ENCODE measurements around the gene IGSF21.
"Not testable (repeated sequence)": the region's sequence is repeated elsewhere in the genome, so short reads cannot be mapped to it uniquely, and the experiment has no call there.

The IGSF21 gene

GRCh38 chr1:18358600-18358999, 251.0 kb downstream of the IGSF21 start:
- no peak overlapping the region for H3K27ac ChIP-seq
- no peak for TF ChIP-seq CTCF (conservative IDR thresholded peaks at IDR 0.05)

GRCh38 chr1:18360251-18360650, 252.7 kb downstream of the IGSF21 start:
- TF ChIP-seq CTCF (conservative IDR thresholded peaks at IDR 0.05) = no peak
- H3K27ac ChIP-seq = no peak overlapping the region

DNA sequence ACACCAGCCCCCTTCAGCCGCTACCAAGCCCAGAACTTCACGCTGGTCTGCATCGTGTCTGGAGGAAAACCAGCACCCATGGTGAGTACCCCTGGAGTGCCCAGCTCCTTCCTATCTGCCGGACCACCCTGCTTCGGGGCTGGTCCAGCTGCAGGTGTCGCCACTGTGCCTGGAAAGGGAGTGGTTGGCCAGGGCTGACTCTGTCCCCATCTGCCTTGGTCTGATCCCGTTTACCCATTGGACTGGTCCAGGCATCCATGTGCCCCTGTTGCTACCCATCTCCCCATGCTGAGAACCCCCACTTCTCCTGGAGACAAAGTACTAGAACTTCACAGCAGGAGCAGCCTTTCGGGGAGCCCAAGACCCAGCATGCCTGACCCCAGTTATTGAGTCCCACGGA, 254.6 kb downstream of the IGSF21 start:
- H3K27ac ChIP-seq = no peak overlapping the region
- TF ChIP-seq CTCF (conservative IDR thresholded peaks at IDR 0.05) = no peak

DNA sequence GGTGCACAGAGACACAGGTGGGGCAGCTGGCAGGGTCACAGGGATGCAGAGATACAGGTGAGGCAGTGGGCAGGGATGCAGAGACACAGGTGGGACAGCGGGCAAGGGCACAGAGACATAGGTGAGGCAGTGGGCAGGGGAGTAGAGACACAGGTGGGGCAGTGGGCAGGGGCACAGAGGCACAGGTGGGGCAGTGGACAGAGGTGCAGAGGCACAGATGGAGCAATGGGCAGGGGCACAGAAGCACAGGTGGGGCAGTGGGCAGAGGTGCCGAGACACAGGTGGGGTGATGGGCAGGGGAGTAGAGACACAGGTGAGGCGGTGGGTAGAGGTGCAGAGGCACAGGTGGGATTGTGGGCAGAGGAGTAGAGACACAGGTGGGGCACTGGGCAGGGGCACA, 255.8 kb downstream of the IGSF21 start:
- no peak for TF ChIP-seq CTCF (conservative IDR thresholded peaks at IDR 0.05)
- H3K27ac ChIP-seq = no peak overlapping the region

GRCh38 chr1:18365099-18365705, 257.6 kb downstream of the IGSF21 start:
- H3K27ac ChIP-seq = no peak overlapping the region
- no peak for TF ChIP-seq CTCF (conservative IDR thresholded peaks at IDR 0.05)

DNA sequence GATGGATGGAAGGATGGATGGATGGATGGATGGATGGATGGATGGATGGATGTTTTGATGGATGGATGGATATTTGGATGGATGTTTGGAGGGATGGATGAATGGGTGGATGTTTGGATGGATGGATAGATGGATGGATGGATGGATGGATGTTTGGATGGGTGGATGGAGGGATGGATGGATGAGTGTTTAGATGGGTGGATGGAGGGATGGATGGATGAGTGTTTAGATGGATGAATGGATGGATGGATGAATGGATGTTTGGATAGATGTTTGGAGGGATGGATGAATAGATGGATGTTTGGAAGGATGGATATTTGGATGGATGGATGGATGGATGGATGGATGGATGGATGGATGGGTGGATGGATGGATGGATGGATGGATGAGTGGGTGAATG, 264.9 kb downstream of the IGSF21 start:
- not testable (repeated sequence) for H3K27ac ChIP-seq

DNA sequence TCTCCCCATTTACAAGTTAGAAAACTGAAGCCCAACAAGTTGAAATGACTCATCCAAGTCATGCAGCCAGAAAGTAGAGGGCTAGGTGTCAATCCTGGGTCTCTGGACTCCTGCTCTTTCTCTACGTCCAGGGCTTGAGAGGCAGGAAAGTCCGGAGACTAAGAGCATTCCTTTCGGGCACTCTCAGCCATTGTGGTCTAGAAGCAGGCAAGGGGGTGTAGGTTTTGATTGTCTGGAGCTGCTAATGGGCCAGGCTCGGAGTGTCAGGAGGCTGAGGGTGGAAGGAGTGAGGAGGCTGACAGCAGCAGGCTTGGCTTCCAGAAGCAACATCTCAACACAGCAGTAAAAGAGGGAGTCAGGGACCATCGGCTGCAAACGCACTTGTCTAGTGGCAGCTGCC, 265.6 kb downstream of the IGSF21 start:
- H3K27ac ChIP-seq = no peak overlapping the region
- TF ChIP-seq CTCF (conservative IDR thresholded peaks at IDR 0.05) = no peak

DNA sequence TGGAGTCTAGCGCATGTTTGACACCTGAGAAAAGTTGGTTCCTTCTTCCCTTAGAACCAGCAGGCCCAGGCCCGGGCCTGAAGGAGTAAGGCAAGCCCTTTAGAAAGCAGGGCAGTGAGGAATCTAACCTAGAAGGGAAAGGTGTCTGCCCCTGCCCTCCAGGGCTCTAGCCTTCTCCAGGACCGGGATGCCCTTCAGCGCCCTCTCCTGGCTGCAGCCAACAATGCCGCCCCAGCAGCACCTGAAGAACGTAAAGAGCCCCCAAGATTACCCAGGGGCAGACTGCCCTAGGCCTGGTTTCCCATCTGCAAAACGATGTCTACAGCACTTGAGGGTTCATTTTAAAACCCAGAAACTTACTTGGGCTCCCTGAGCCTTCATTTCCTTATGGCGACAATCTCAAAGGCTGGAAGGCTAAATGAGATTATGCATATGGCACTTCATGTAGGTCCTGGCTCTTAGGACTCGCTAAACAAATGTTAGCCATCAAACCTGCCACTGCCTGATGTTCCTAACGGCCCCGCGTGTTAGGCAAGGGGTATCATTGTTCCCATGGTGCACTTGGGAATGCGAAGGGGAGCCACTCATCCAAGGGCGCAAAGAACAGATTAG, 266.4 kb downstream of the IGSF21 start:
- peak; percentile 62; the same call in 1 of the 2 replicates for TF ChIP-seq CTCF (conservative IDR thresholded peaks at IDR 0.05)
- H3K27ac ChIP-seq = no peak overlapping the region
